HG03039 (cell line): Measurements from ENCODE around the gene SLC41A3.
"Not testable (repeated sequence)": the region's sequence is repeated elsewhere in the genome, so short reads cannot be mapped to it uniquely, and the experiment has no call there.

Experiments used
- ATAC-seq: cut with Tn5 transposase; IDR thresholded peaks from one replicate; pipeline ENCODE4 v1.9.1; 2021; ENCODE audit warnings: mild to moderate bottlenecking, moderate library complexity; ENCODE audit not compliant: unreplicated experiment

The SLC41A3 gene

DNA sequence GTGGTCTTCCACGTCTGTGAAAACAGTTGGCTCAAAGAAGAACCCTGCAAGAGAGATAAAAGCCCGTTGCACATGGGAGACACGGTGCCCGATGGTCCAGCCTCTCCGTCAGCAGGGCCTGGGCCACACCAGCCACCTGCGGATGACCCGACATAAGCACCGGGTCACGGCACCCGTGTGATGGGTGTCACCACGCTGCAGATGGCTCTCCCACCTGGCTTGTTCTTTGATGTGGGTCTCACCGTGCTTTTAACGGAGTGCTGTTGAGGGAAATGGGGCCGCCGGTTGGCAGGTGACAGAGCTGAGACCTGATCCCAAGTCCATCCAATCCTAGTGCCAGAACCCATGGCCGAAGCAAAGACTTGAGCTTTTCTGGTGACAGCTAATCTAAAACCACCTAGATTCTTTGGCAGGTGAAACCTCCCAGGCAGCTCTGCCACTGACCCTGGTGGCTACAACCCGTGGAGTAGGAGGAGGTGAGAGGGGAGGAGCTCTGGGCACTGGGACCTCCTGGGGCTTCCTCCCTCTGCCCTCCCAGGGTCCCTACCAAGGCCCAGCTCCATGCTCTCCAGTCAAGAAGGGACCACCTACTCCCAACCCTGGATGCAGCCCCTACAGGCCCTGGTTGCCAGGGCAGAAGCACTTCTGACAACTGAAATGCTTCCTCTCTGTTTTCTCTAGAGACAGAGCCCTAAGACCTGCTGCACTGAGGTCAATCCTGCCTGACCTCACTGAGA lies 23.4 kb upstream of the SLC41A3 start:
- ATAC-seq = no peak

DNA sequence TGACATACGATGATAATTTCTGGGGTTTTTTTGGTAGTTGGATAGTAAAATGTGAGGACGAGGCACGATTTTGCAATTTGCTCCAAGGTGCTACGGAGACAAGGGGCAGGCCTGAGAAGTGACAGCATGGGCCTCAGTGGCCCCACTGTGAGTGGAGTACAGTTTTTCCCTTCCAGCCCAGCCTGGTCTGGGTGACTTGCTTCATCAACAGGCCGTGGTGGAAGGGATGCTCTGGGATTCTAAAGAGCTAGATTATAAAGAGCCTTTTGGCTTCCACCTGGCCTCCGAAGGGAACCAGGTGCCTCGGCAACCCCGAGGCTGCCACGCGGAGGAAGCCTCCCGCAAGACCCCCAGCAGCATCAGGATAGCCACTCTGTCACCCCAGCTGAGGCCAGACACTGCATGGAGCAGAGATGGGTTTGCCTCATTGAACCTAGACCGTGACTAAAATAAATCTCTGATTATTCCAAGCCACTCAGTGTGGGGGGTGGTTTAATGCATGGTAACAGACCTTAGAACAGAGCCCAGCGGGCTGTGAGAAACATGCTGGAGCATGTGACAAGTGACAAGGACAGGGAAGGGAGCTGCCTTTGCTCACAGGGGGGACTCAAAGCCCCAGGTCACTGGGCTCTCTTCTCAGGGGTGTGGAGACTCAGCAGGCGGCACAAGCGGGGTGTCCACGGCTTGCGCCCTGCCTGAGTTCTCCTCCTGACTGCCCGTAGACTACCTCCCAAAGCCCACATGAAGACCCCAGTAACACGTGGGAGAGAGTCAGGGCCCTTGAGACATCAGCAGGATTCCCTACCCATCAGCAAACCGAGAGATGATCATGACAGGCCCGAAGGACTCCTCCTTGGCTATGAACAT lies 22.6 kb upstream of the SLC41A3 start:
- no peak for ATAC-seq

DNA sequence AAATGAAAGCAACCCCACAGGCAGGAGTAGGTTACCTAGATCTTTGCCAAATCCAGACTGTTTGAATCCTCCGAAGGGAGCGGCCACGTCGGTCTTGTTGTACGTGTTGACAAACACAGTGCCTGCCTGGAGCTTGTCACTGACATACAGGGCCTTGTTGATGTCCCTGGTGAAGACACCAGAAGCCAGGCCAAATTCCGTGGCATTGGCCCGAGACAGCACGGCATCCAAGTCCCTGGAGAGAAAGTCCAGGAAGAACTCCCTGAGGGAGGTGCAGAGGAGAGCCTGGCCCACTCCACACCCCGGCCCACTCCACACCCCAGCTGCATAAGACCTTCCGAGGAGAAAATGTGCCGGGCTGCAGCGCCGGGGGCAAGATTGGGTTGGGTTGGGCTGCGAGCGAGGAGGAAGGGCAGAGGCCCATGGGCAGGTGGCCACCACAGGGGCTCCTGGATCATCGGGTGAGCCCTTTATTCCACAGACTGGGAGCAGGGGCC lies 21.8 kb upstream of the SLC41A3 start:
- ATAC-seq = no peak

DNA sequence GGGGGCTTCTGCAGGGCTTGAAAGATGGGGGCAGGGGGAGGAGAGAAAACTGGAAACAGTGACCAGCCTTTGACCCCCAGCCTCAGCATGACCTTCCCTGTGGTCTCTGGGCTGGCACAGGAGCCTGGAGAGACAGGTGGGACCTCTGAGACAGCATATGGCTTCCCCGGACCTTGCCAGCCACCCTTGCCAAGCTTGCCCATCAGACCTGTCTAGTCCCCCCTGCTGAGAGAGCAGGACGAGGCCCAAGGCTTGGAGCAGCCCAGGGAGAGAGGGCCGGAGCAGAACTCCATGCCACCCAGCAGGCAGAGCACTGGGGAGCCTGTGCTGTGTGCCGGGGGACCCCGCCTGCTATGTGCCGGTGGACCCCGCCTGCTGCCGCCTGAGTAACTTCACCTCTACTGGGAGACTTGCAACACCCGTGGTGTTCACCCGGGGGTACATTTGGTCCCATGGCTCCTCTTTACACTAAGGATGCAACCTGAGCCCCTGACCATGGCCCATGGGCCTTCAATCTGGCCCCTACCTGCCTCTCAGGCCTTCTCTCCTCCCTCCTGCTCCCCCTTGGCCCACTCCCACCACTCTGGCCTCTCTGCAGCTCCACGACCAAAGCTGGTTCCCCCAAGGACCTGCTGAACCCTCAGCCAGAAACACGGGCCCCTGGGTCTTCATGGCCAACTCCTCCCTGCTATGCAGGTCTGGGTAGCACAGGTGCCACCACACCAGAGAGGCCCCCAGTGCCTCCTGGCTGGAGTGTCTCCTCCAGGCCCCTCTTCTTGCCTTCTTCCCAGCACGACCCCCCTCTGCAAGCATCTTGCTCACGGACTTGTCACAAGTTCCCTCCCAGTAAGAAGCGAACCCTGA lies 21.1 kb upstream of the SLC41A3 start:
- ATAC-seq = no peak

DNA sequence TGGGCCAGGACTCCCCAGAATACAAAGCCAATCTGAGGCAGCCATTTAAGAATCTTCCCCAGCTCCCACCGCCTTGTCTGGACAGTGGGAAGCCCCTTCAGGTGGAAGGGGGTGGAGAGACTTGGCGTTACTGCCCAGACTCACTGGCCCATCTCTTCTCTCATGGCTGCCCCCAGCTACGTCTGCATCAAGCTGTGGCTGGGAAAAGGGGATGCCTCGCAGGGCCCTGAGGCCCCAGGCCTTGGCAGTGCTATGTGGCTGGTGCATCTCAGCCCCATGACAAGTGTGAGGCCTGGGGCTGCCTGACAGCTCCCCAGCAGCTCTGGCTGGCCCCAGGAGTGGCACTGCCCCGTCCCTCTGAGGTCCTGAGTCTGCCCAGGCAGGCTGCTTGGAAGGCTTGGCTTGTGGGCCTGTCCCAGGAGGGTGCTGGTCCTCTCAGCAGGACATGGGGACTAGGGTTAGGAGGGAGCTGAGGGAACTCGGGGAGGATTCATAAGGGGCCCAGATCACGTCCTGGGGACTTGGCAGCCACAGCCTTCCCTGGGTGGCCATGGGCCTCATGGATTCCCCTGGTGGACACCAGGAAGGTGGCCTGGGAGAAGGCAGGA lies 20.2 kb upstream of the SLC41A3 start:
- ATAC-seq = no peak

DNA sequence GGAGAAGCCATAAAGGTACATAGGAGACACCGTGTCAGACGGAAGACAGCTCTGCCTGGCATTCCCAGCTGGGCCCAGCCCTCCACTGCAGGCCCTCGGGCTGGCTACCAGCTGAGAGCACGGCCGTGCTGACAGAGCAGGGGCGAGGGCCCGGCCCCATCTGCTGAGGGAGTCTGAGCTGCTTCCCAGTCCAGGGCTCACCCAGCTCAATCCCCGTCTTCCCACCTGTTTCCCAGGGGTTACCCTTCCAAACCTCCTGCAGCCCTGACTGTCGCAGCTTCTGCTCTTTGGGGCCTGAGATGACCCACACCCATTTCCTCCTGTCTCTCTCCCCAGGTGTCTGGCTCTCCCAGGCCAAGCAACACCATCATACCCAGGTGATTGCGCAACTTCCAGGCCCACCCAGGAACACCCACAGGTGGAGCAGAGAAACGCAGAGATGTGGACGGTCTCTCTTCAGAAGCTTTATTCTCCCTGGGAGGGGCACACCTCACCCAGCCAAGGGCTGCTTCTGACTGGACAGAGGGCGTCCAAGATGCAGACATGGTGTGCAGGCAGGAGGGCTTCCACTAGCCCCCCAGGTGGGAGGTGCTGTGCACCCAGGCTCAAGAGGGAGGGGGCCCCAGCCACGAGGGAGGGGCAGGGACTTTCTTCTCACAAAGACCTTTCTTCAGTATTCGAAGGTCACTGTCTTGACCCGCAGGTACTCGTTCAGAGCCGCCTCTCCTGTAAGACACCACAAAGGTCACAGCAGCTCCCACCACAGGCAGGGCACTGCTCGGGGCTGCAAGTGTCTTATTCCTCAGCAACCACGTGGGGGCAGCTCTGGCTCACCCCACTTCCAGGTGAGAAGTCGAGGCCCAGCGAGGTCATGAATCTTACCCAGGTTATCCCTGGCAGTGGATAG lies 19.4 kb upstream of the SLC41A3 start:
- no peak for ATAC-seq

DNA sequence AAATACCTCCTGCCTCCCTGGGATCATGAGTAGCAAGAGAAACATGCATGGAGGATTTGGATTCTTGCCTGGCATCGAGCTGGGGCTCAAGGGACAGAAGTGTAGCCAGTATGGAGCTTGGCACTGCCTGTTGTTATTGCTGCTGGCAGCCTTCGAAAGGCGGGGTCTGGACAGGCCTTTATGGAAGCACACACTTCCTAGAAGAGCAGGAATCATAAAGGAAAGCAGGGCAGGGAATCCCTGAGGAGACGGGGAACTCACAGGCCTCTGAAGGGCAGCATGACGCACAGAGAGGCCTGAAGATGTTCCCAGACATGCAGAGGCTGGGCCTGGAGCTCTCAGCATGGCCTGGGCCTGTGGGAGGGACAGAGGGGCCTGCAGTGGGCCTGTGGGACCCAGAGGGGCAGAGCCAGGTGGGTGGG lies 18.6 kb upstream of the SLC41A3 start:
- no peak for ATAC-seq

DNA sequence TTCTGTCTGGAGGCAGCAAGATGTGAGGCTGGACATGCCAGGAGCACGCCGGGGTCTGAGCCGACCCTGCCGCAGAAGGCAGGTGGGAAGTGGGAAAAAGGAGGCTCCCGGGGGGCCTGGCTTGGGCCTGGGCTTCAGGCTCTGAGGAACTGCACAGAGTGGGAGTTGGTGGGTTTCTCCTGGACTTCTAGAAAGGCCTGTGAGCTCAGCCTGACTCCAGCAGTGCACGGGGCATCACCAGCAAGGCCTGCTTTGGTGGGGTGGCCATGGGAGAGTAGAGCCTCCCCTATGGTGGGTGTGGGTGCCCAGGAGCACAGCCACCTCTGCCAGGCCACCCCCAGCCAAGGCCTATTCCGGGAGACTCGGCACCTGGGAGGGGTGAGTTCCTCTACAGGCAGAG lies 18.1 kb upstream of the SLC41A3 start:
- ATAC-seq = no peak

DNA sequence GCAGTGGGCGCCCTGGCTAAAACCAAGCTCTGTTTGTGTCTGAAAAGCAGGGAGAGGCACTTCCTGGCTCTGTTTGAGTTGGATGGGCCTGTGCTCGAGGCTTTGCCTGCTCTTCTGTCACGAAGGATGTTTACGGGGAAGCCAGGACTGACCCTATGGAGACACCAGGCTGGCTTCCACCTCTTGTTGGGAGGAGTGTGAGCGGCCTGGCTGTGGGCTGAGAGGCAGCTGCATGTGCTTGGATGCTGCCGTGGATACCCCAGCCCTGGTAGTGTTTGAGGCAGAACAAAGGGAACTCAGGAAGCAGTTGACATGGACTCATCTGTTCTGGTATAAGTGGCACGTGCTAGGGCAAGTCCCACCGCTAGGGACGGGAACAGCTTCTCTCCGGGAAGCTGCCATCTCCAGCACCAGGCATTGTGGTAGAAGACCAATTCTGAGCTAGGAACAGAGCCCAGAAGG lies 17.6 kb upstream of the SLC41A3 start:
- no peak for ATAC-seq

DNA sequence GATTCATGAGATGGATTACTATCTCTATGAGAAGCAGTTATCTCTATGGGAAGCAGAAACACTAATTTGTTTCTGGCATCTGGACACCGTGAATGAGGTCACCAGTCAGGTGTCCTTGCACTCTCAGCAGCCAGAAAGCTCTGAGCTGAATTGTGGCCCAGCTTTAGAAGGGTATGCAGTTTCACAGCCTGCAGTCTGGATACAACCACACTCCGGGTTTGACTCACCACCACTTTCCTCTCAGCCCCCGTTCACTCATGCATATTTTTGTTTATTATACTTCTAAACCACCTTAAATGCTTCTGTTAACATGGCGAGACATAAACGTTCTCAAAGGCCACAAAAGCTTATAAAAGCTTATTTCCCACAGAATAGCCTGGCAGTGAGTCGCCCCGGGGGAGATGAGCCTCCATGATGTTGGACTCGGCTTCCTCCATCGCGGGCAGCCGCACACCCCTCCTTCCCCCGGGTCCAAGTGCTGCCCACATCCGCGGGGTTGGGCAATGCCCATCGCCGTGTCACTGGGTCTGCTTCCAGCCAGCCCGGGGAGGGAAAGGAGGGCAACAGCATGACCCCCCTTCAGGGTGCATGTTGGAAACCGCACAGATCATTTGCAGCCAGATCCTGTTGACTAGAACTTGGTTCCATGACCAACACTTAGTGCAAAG lies 16.8 kb upstream of the SLC41A3 start:
- ATAC-seq = no peak

DNA sequence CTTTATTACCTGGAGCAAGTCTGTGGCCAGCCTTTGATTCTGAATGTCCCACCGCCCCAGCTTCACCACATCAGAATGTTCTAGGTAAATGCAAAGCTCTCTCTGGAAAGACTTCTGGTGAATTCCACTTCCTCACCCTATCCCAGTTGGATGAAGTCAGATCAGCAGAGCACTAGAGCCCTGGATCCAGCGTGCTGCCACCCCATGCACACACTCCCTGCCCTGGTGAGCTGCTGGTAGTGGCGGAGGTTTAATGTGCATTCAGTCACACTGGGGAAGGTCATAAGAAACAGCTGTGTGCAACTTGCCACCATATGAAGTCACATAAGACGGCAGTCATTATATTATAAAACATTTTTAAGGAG lies 16.3 kb upstream of the SLC41A3 start:
- ATAC-seq = no peak

DNA sequence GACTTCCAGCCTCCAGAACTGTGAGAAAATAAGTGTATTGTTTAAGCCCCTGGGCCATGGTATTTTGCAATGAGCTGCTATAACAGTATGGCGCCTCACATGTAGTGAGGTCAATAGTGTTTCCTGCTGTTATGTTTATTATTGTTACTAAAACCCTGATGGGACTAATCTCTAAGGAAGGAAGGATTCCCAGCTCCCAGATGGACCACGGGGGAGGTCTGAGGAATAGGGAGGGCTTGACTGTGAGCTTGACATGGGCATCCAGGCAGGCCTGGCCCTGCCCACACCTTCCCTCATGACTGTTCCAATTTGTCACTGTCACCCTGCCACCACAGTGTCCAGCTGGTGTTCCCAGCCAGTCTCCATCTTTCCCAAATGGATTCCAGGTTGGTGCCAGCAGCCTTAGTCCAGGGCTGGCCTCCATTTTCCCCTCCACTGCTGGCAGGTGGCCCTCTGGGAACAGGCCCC lies 14.5 kb upstream of the SLC41A3 start:
- no peak for ATAC-seq

DNA sequence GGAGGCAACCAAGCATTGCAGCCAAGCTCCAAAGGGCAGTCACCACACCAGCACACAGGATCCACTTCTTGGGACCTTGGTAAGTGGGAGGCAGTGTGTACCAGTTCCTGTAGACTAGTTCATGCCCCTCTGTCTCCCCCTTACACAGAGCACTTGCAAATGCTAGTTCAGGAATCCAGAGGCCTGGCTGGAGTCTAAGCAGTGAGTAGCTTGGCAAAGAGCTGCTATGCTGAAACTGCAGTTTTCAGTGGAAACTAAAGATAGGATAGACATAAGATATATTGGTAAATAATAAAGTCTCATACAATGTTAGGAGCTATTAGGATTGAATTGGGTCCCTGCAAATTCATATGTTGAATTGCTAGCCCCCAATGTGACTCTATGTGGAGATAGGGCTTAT lies 13.9 kb upstream of the SLC41A3 start:
- ATAC-seq = no peak

DNA sequence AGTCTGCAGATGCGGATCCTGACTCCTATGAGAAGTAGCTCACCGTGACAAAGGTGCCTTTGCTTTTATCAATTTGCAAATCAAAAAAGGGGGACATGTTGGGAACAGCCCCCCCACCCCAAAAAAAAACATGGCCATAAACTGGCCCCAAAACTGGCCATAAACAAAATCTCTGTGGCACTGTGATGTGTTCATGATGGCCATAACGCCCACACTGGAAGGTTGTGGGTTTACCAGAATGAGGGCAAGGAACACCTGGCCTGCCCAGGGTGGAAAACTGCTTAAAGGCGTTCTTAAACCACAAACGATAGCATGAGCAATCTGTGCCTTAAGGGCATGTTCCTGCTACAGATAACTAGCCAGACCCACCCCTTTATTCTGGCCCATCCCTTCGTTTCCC lies 12.3 kb upstream of the SLC41A3 start:
- ATAC-seq = not testable (repeated sequence)

DNA sequence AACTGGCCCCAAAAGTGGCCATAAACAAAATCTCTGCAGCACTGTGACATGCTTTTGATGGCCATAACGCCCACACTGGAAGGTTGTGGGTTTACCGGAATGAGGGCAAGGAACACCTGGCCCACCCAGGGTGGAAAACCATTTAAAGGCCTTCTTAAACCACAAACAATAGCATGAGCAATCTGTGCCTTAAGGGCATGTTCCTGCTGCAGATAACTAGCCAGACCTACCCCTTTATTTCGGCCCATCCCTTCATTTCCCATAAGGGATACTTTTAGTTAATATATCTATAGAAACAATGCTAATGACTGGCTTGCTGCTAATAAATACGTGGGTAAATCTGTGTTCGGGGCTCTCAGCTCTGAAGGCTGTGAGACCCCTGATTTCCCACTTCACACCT lies 8.2 kb upstream of the SLC41A3 start:
- ATAC-seq = not testable (repeated sequence)

DNA sequence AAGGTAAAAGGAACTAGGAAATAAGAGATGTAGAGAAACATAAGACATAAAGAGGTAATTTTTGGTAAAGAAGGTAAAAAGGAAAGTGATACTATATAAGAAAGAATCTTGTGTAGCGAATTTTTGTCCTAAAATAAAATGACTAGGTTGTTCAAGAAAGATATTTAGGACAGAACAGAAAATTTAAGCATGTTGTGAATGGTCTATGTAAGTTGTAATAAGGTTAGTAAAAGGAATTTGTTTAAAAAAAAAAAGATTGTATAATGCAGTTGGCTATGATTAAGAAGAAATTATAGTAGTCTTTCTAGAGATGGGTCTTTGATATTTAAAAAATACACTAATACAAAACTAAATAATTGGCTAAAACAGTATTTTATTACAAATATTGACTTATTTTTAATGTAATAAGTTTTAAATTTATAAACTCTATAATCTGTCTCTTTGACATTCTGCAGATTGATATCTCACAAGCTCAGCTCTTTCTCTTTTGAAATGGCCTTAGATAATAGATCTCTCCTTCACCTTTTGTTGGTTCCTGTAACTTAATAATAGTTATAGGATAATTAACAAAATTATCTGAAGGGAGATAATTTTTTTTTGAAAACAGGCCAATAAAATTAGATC lies 3.7 kb upstream of the SLC41A3 start:
- ATAC-seq = no peak

DNA sequence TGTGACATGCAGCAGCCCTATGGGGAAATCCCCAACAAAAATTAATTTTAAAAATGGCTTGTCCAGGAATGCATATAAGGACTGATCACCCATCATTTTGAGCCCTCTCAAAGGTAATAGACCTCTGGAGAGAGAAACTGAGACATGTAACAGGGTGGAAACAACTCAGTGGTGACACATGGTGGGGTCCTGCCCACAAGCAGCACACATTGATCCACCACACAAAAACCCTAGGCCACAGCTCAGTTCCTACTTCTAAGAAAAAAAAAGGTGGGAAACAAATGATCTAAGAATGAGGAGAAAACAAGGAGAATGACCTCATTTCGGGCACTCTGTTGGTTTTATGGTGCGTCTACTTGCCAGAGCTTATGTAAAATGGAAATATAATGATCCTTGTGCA lies 1.9 kb upstream of the SLC41A3 start:
- ATAC-seq = no peak

DNA sequence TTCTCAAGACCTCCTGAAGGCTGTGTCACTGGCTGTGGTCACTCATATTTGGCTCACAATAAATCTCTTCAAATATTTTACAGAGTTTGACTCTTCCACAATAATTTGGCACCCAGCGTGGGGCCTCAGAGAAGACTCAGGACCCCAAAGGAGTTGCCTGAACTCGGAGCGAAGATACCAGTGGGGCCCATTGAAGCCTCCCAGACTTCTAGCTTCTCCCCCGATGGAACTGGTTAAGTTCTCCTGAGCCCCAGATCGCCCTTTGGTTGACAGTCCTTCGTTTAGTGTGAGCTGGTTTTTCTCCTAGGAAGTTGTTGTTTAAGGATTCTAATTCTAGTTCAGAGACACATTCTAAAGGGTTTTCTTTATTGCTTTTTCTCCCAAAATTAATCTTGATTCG lies 1.4 kb upstream of the SLC41A3 start:
- ATAC-seq = no peak

DNA sequence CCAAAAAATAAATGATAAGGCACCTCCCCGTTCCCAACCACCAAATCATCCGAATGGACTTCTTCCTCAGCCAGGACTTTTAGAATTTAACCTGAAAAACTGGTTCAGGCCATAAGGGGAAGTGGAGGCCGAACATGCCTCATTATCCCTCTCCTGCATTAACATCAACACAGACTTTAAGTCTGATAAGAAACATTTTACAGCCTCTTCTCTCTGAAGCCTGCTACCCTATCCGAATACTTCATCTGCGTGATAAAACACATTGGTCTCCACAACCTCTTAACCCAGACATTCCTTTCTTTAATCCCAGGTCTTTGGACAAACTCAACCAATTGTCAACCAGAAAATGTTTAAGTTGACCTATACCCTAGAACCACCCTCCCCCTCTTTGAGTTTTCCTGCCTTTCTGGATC lies 850 bp upstream of the SLC41A3 start:
- ATAC-seq = no peak
